ENCODE measurements around the gene SYT6.
A peak's percentile ranks its signal among the peaks of the same experiment; 100 is the strongest.

The SYT6 gene

GRCh38 chr1:114153261-114154145, at the start of gene SYT6:
TSS of gene SYT6 (minus strand) at chr1:114153869. CDS start at chr1:114153772, 97 bp downstream.
- DNase-seq: no peak

- DNase-seq: no peak
Observed at GRCh38 chr1:114201486-114201885, 47.8 kb upstream of the SYT6 start.

GRCh38 chr1:114199017-114199594, 45.4 kb upstream of the SYT6 start:
- no peak for DNase-seq

GRCh38 chr1:114196992-114197907, 43.6 kb upstream of the SYT6 start:
- no peak for DNase-seq

- no peak for DNase-seq
Observed at GRCh38 chr1:114195819-114196218, 42.1 kb upstream of the SYT6 start.

- no peak for DNase-seq
Observed at GRCh38 chr1:114192328-114192727, 38.7 kb upstream of the SYT6 start.

- no peak for DNase-seq
Observed at GRCh38 chr1:114189398-114189797, 35.7 kb upstream of the SYT6 start.

- DNase-seq: no peak
Observed at GRCh38 chr1:114181356-114181755, 27.7 kb upstream of the SYT6 start.

GRCh38 chr1:114180742-114181141, 27.1 kb upstream of the SYT6 start:
- DNase-seq: no peak

GRCh38 chr1:114178936-114179335, 25.3 kb upstream of the SYT6 start:
- peak; percentile 71 for DNase-seq

- DNase-seq: no peak
Observed at GRCh38 chr1:114177282-114177681, 23.6 kb upstream of the SYT6 start.

- no peak for DNase-seq
Observed at GRCh38 chr1:114176366-114176765, 22.7 kb upstream of the SYT6 start.

- DNase-seq: no peak
Observed at GRCh38 chr1:114173680-114174079, 20.0 kb upstream of the SYT6 start.

- DNase-seq: no peak
Observed at GRCh38 chr1:114169509-114169908, 15.8 kb upstream of the SYT6 start.

- no peak for DNase-seq
Observed at GRCh38 chr1:114167226-114167625, 13.6 kb upstream of the SYT6 start.

- no peak for DNase-seq
Observed at GRCh38 chr1:114164840-114165543, 11.3 kb upstream of the SYT6 start.

- no peak for DNase-seq
Observed at GRCh38 chr1:114159941-114160340, 6.3 kb upstream of the SYT6 start.

- DNase-seq: no peak
Observed at GRCh38 chr1:114157275-114157660, 3.6 kb upstream of the SYT6 start.

GRCh38 chr1:114156538-114157274, 3.0 kb upstream of the SYT6 start:
- no peak for DNase-seq

GRCh38 chr1:114155706-114156105, 2.0 kb upstream of the SYT6 start:
- no peak for DNase-seq

GRCh38 chr1:114154963-114155322, 1.3 kb upstream of the SYT6 start:
- peak; percentile 83 for DNase-seq
